Activated CD8-positive, alpha-beta T cell treated with anti-CD3 and anti-CD28 coated beads, Interleukin-2, amount 10 ng/mL, durations not matched to agents 7 days and 5 days (primary cell): ENCODE measurements around the gene SIRPB2. TPM values are rescaled to one million over a fixed set of nuclear protein-coding genes. Genes with fewer than 3 reads are reported as not detected.

Source experiments
- total RNA-seq, 2 experiments: library from RNA; stranded (reverse); gene quantifications; one replicate each; pipeline ENCODE4 v1.2.3, GENCODE V29; 2021

Gene SIRPB2
- total RNA-seq, 2 experiments from 2014 or later: not detected

Other genes with a start within 250 kb of the SIRPB2 start
- 1 to 10 TPM; 6.5 to 7.6 TPM for gene SNPH, start 225.1 kb downstream of the SIRPB2 start, total RNA-seq
- gene SDCBP2, start 162.3 kb downstream of the SIRPB2 start, total RNA-seq: 1 to 10 TPM; 1.9 to 2.0 TPM
- gene FKBP1A, start 98.4 kb downstream of the SIRPB2 start, total RNA-seq: 100 to 1,000 TPM; 288 to 291 TPM
- gene NSFL1C, start 24.6 kb downstream of the SIRPB2 start, total RNA-seq: 10 to 100 TPM; 60.5 to 67.8 TPM
- gene SIRPD, start 66.3 kb upstream of the SIRPB2 start, total RNA-seq: under 1 TPM in 1 of 2 experiments, not detected in 1; 0.23 TPM
- 1 to 10 TPM; 1.3 to 1.5 TPM for gene SIRPB1, start 128.6 kb upstream of the SIRPB2 start, total RNA-seq
- 100 to 1,000 TPM; 112 to 123 TPM for gene SIRPG, start 166.4 kb upstream of the SIRPB2 start, total RNA-seq